GM12878 (cell line): ENCODE data around the gene LZTFL1. TPM values are rescaled to one million over a fixed set of nuclear protein-coding genes. Genes with fewer than 3 reads are reported as not detected.

Experiments
- ATAC-seq: fragments of 200-7000 bp; cut with Tn5 transposase; 3 replicates; pipeline ENCODE4 v1.9.1; 2020; ENCODE audit warnings: mild to moderate bottlenecking, moderate library complexity
- BruUV-seq: library from RNA; stranded (reverse); fragments of 400-500 nt; replicated peaks from 2 replicates; lab custom pipeline; 2021; lab: Mats Ljungman, UMichigan
- CTCF ChIA-PET: fragments of 300-600 bp; sonication (Branson Sonifier 250); formaldehyde crosslinking; extraction: SDS; loops from one replicate; lab custom pipeline; 2021; ENCODE audit warnings: inconsistent platforms; lab: Yijun Ruan, JAX
- POLR2A ChIA-PET: fragments of 350-600 bp; formaldehyde crosslinking; extraction: SDS; loops from one replicate; lab custom pipeline; 2021; ENCODE audit warnings: inconsistent platforms; lab: Charles Lee
- RAD21 ChIA-PET: fragments of 300-600 bp; sonication (Branson Sonifier 250); formaldehyde crosslinking; loops from one replicate; lab custom pipeline; 2023; ENCODE audit warnings: antibody characterized with exemption; ENCODE audit not compliant: unreplicated experiment; lab: Charles Lee
- SMC1A ChIA-PET: fragments of 300-600 bp; sonication (Branson Sonifier 250); formaldehyde crosslinking; loops from one replicate; lab custom pipeline; 2023; ENCODE audit not compliant: unreplicated experiment, uncharacterized antibody; lab: Charles Lee
- DNase-seq: peaks from one replicate; pipeline ENCODE4 v3.0.0-alpha.2; 2011; ENCODE audit warnings: low read depth, low spot score
- FAIRE-seq: peaks from 3 replicates; lab custom pipeline; 2011; peaks lifted over from hg19 to GRCh38; lab: Jason Lieb, UNC
- H2AFZ ChIP-seq: 2 replicates; pipeline ENCODE4 v1.6.0; 2011; ENCODE audit warnings: low read depth, low read length, control low read depth; ENCODE audit not compliant: control insufficient read depth
- H3K27ac ChIP-seq: 2 replicates; pipeline ENCODE4 v1.5.1; 2011; ENCODE audit warnings: control low read depth; ENCODE audit not compliant: control insufficient read depth, insufficient read depth
- H3K27me3 ChIP-seq, 2 experiments: replicated peaks in 1 of 2; 2 replicates each; pipeline versions ENCODE4 v1.6.0 to v1.6.1; 2011; ENCODE audit warnings: low read length in 1 of 2; ENCODE audit not compliant: control insufficient read depth in 2 of 2, insufficient read depth in 2 of 2
- H3K36me3 ChIP-seq, 2 experiments: 2 replicates each; pipeline ENCODE4 v1.5.1; 2011; ENCODE audit warnings: low read length in 1 of 2; ENCODE audit not compliant: control insufficient read depth in 2 of 2, insufficient read depth in 2 of 2
- H3K4me1 ChIP-seq: 2 replicates; pipeline ENCODE4 v1.6.1; 2011; ENCODE audit warnings: mild to moderate bottlenecking, low read length, moderate library complexity, mixed read lengths; ENCODE audit not compliant: control insufficient read depth, insufficient read depth
- H3K4me2 ChIP-seq: 2 replicates; pipeline ENCODE4 v1.6.0; 2011; ENCODE audit warnings: control low read depth; ENCODE audit not compliant: control insufficient read depth, insufficient read depth
- H3K4me3 ChIP-seq: fragments of 200-600 bp; sonication (generic); 2 replicates; pipeline ENCODE4 v1.5.1; 2016
- H3K79me2 ChIP-seq: 2 replicates; pipeline ENCODE4 v1.6.0; 2011; ENCODE audit warnings: low read length; ENCODE audit not compliant: control insufficient read depth, insufficient read depth
- H3K9ac ChIP-seq: 2 replicates; pipeline ENCODE4 v1.8.0; 2011; ENCODE audit warnings: low read length, control low read depth, mixed read lengths; ENCODE audit not compliant: control insufficient read depth, insufficient read depth
- H3K9me3 ChIP-seq: replicated peaks from 3 replicates; pipeline ENCODE4 v1.5.1; 2011; ENCODE audit warnings: mild to moderate bottlenecking, low read length; ENCODE audit not compliant: control insufficient read depth, insufficient read depth
- H4K20me1 ChIP-seq: 2 replicates; pipeline ENCODE4 v1.6.0; 2011; ENCODE audit not compliant: control insufficient read depth, insufficient read depth
- CBX3 ChIP-seq: fragments of 200-600 bp; sonication (generic); IDR thresholded peaks from 2 replicates; pipeline ENCODE4 v1.6.1; 2016; ENCODE audit warnings: low read depth, borderline replicate concordance
- FOXM1 ChIP-seq: IDR thresholded peaks from 2 replicates; pipeline ENCODE4 v1.6.1; 2012; ENCODE audit warnings: low read depth, mild to moderate bottlenecking, inconsistent platforms, low read length, moderate library complexity
- ZNF207 ChIP-seq: fragments of 450-650 bp; IDR thresholded peaks from 2 replicates; pipeline ENCODE4 v1.6.1; 2014; ENCODE audit warnings: antibody characterized with exemption, mild to moderate bottlenecking, borderline replicate concordance
- ZNF384 ChIP-seq: IDR thresholded peaks from 2 replicates; pipeline ENCODE4 v1.6.1; 2012; ENCODE audit warnings: low read depth, mild to moderate bottlenecking, low read length, improper control_type of control experiment, borderline replicate concordance
- ZZZ3 ChIP-seq: IDR thresholded peaks from 2 replicates; pipeline ENCODE4 v1.6.1; 2011; ENCODE audit warnings: low read depth; ENCODE audit not compliant: control insufficient read depth, insufficient read length
- WGBS: methylation state at CpG from one replicate; pipeline ENCODE4 v1.1.6; 2016; ENCODE audit warnings: low lambda C conversion rate; ENCODE audit not compliant: insufficient replicate concordance, insufficient coverage; ENCODE audit errors: missing lambda C conversion rate; 5-methylcytosine and 5-hydroxymethylcytosine counted together
- in situ Hi-C: fragments of 300-500 bp; cut with MboI; formaldehyde crosslinking; loops from 9 replicates; pipeline ENCODE4 v1.14.3; 2018; ENCODE audit warnings: mixed read lengths
- intact Hi-C: fragments of 100-400 bp; cut with micrococcal nuclease; formaldehyde crosslinking; loops from one replicate; pipeline ENCODE4 v1.14.2; 2022; ENCODE audit not compliant: unreplicated experiment
- polyA plus RNA-seq, 11 experiments: library from polyadenylated mRNA; depleted of rRNA in 4 of 11; unstranded in 6 of 11; stranded (reverse) in 5 of 11; fragments of >200 nt; fragmentation: Nextera tagmentation in 4 of 11; fragmentation: Illumina TruSeq in 1 of 11; extraction: Ambion mirVana in 4 of 11; extraction: Trizol in 1 of 11; gene quantifications; 1 replicate in 1 of 11; 2 replicates in 10 of 11; pipeline versions ENCODE4 v1.2.1 to v1.2.3, GENCODE V29; 2011 to 2016; ENCODE audit warnings: inconsistent platforms in 2 of 11, missing spikeins in 2 of 11, low read depth in 1 of 11
- total RNA-seq, 4 experiments: library from RNA; depleted of rRNA in 3 of 4; stranded (reverse); fragments of >200 nt in 3 of 4; fragmentation: Illumina TruSeq in 1 of 4; extraction: Trizol in 1 of 4; gene quantifications; 2 replicates each; pipeline versions ENCODE4 v1.2.1 to v1.2.3, GENCODE V29; 2013 to 2021
- TF ChIP-seq, protein P1 (sequence below): fragments of 450-650 bp; IDR thresholded peaks from 2 replicates; pipeline ENCODE4 v1.6.1; 2017; ENCODE audit warnings: mild to moderate bottlenecking, moderate library complexity
- TF ChIP-seq, protein P2 (sequence below): IDR thresholded peaks from 2 replicates; pipeline ENCODE4 v1.6.1; 2012; ENCODE audit warnings: low read depth, low read length, improper control_type of control experiment
- TF ChIP-seq, protein P3 (sequence below): fragments of 450-650 bp; IDR thresholded peaks from 2 replicates; pipeline ENCODE4 v1.6.1; 2018; ENCODE audit warnings: mild to moderate bottlenecking, low read depth, moderate library complexity; ENCODE audit not compliant: partially characterized antibody
- TF ChIP-seq, protein P4 (sequence below): fragments of 450-650 bp; IDR thresholded peaks from 2 replicates; pipeline ENCODE4 v1.6.1; 2016; ENCODE audit warnings: mild to moderate bottlenecking

The LZTFL1 gene
- total and polyA plus RNA-seq, 10 of the 15 experiments (the other 5 are each of a cell fraction or from before 2014, with no cell fraction given): 9.8 to 74.1 (median 11.9) TPM

DNA sequence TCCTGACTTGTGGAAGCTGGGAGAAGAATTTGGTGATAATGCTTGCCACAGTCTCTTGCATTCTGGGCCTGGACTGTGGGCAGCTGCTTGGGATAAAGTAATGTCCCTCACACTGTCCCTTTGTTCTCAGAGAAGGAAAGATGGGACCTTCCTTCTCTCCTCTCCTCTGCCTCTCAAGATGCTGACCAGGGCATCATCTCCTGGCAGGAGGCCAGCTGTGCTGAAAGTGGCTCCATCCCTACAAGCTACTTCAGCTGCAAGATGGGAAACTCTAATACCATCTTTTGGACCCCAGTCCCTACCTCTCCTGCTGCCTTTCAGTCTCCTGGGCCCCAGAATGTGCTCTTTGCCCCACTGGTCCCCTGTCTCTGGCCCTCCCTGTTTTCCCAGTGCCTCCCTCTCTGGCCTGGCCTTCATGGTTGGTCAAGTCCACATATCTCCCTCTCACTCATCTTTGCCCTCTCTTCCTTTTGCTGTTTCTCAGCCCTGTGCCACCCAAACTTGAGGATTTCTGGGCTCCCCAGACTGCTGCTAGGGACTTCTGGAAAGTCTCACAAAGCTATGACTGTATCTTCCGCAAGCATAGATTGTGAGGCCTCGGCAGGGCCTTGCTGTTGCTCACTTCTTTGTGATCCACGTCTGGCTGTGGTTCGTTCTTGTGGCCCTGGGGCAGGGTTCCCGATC is 38.5 kb downstream of the LZTFL1 start:
- POLR2A ChIA-PET: no interaction called here
- CTCF ChIA-PET: no interaction called here
- Histone ChIP-seq H2AFZ (no peak overlapping the region), H3K27ac (no peak overlapping the region), H3K4me3 (no peak overlapping the region), H4K20me1 (no peaks in the 10 kb centered on the region), H3K79me2 (no peaks in the 10 kb centered on the region), H3K4me2 (no peak overlapping the region), H3K4me1 (no peaks in the 10 kb centered on the region), H3K9ac (no peak overlapping the region), H3K27me3 (no peaks in the 10 kb centered on the region), H3K9me3 (no peaks in the 10 kb centered on the region), H3K36me3 (no peaks in the 10 kb centered on the region)
- FAIRE-seq: no peak
- intact Hi-C loops: no loop called here
- in situ Hi-C loops: no loop called here
- SMC1A ChIA-PET: no interaction called here
- no peak for DNase-seq
- 72% methylated on average over 5 of the region's 5 CpGs for WGBS
- BruUV-seq: no TSS peak
- TF ChIP-seq, protein P1, sequence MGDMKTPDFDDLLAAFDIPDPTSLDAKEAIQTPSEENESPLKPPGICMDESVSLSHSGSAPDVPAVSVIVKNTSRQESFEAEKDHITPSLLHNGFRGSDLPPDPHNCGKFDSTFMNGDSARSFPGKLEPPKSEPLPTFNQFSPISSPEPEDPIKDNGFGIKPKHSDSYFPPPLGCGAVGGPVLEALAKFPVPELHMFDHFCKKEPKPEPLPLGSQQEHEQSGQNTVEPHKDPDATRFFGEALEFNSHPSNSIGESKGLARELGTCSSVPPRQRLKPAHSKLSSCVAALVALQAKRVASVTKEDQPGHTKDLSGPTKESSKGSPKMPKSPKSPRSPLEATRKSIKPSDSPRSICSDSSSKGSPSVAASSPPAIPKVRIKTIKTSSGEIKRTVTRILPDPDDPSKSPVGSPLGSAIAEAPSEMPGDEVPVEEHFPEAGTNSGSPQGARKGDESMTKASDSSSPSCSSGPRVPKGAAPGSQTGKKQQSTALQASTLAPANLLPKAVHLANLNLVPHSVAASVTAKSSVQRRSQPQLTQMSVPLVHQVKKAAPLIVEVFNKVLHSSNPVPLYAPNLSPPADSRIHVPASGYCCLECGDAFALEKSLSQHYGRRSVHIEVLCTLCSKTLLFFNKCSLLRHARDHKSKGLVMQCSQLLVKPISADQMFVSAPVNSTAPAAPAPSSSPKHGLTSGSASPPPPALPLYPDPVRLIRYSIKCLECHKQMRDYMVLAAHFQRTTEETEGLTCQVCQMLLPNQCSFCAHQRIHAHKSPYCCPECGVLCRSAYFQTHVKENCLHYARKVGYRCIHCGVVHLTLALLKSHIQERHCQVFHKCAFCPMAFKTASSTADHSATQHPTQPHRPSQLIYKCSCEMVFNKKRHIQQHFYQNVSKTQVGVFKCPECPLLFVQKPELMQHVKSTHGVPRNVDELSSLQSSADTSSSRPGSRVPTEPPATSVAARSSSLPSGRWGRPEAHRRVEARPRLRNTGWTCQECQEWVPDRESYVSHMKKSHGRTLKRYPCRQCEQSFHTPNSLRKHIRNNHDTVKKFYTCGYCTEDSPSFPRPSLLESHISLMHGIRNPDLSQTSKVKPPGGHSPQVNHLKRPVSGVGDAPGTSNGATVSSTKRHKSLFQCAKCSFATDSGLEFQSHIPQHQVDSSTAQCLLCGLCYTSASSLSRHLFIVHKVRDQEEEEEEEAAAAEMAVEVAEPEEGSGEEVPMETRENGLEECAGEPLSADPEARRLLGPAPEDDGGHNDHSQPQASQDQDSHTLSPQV: no peak
- TF ChIP-seq CBX3 (no peak), ZZZ3 (no peak), ZNF207 (no peak), FOXM1 (no peak), ZNF384 (no peak)
- TF ChIP-seq, protein P2, sequence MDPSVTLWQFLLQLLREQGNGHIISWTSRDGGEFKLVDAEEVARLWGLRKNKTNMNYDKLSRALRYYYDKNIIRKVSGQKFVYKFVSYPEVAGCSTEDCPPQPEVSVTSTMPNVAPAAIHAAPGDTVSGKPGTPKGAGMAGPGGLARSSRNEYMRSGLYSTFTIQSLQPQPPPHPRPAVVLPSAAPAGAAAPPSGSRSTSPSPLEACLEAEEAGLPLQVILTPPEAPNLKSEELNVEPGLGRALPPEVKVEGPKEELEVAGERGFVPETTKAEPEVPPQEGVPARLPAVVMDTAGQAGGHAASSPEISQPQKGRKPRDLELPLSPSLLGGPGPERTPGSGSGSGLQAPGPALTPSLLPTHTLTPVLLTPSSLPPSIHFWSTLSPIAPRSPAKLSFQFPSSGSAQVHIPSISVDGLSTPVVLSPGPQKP: no peak
- TF ChIP-seq, protein P3, sequence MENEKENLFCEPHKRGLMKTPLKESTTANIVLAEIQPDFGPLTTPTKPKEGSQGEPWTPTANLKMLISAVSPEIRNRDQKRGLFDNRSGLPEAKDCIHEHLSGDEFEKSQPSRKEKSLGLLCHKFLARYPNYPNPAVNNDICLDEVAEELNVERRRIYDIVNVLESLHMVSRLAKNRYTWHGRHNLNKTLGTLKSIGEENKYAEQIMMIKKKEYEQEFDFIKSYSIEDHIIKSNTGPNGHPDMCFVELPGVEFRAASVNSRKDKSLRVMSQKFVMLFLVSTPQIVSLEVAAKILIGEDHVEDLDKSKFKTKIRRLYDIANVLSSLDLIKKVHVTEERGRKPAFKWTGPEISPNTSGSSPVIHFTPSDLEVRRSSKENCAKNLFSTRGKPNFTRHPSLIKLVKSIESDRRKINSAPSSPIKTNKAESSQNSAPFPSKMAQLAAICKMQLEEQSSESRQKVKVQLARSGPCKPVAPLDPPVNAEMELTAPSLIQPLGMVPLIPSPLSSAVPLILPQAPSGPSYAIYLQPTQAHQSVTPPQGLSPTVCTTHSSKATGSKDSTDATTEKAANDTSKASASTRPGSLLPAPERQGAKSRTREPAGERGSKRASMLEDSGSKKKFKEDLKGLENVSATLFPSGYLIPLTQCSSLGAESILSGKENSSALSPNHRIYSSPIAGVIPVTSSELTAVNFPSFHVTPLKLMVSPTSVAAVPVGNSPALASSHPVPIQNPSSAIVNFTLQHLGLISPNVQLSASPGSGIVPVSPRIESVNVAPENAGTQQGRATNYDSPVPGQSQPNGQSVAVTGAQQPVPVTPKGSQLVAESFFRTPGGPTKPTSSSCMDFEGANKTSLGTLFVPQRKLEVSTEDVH: no peak
- TF ChIP-seq, protein P4, sequence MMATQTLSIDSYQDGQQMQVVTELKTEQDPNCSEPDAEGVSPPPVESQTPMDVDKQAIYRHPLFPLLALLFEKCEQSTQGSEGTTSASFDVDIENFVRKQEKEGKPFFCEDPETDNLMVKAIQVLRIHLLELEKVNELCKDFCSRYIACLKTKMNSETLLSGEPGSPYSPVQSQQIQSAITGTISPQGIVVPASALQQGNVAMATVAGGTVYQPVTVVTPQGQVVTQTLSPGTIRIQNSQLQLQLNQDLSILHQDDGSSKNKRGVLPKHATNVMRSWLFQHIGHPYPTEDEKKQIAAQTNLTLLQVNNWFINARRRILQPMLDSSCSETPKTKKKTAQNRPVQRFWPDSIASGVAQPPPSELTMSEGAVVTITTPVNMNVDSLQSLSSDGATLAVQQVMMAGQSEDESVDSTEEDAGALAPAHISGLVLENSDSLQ: no peak
- RAD21 ChIA-PET: no interaction called here
- ATAC-seq: no peak
